ENCODE measurements around the gene SPATA3.
"Not testable (repeated sequence)": the region's sequence is repeated elsewhere in the genome, so short reads cannot be mapped to it uniquely, and the experiment has no call there.

Gene SPATA3

GRCh38 chr2:230964136-230964730 lies 31.7 kb upstream of the SPATA3 start:
- Histone ChIP-seq H3K4ac (ENCODE audit: low read depth, low read length) (no peak overlapping the region), H4K8ac (ENCODE audit: low read depth, low read length) (no peak overlapping the region), H4K91ac (ENCODE audit: low read depth, low read length) (no peak overlapping the region), H3K9me3 (ENCODE audit: insufficient read depth, low read depth, low read length) (peaks cover 6% of the 10 kb centered on the region), H3K27me3 (ENCODE audit: insufficient read depth, low read length) (no peaks in the 10 kb centered on the region), H2BK120ac (ENCODE audit: insufficient read depth, low read length, poor library complexity) (no peak overlapping the region), H3K9ac (ENCODE audit: low read length) (no peak overlapping the region), H4K12ac (ENCODE audit: low read depth, low read length) (no peak overlapping the region), H3K36me3 (ENCODE audit: control insufficient read depth in 1 of 2, insufficient read depth in 2 of 2, low read length in 2 of 2) (no peaks in the 10 kb centered on the region), H3K4me3 (ENCODE audit: low read depth, low read length) (no peak overlapping the region), H3K18ac (ENCODE audit: low read length) (no peak overlapping the region), H2BK12ac (ENCODE audit: low read length) (no peak overlapping the region), H3K4me1 (ENCODE audit: control insufficient read depth in 1 of 2, insufficient read depth in 2 of 2, low read length in 2 of 2) (peaks cover 8% of the 10 kb centered on the region in 2 experiments), H3K4me2 (ENCODE audit: low read length) (no peak overlapping the region), H3K23ac (ENCODE audit: low read length) (no peak overlapping the region), H3K27ac (ENCODE audit: low read depth, low read length) (no peak overlapping the region), H2AFZ (ENCODE audit: insufficient read depth, low read length, poor library complexity) (no peak overlapping the region), H2AK5ac (ENCODE audit: low read length) (no peak overlapping the region), H3K14ac (ENCODE audit: low read length) (no peak overlapping the region), H3K79me2 (ENCODE audit: control insufficient read depth, insufficient read depth, low read length, poor library complexity) (no peaks in the 10 kb centered on the region), H3K79me1 (ENCODE audit: low read length) (peaks cover 3% of the 10 kb centered on the region), H2BK5ac (ENCODE audit: low read depth, low read length, poor library complexity) (no peak overlapping the region)
- DNase-seq, result no peak
- WGBS (ENCODE audit: extremely low coverage, insufficient coverage, insufficient read length), result no CpG with 5 or more reads among the region's 36 CpGs

GRCh38 chr2:230967113-230967512 lies 28.8 kb upstream of the SPATA3 start:
- H3K4me2 ChIP-seq (ENCODE audit: low read length), result no peak overlapping the region
- no CpG with 5 or more reads among the region's 3 CpGs for WGBS (ENCODE audit: extremely low coverage, insufficient coverage, insufficient read length)
- peaks cover 5% of the 10 kb centered on the region for H3K9me3 ChIP-seq (ENCODE audit: insufficient read depth, low read depth, low read length)
- H4K8ac ChIP-seq (ENCODE audit: low read depth, low read length), result no peak overlapping the region
- no peak overlapping the region for H3K4ac ChIP-seq (ENCODE audit: low read depth, low read length)
- H2AFZ ChIP-seq (ENCODE audit: insufficient read depth, low read length, poor library complexity), result no peak overlapping the region
- H2AK5ac ChIP-seq (ENCODE audit: low read length), result no peak overlapping the region
- H2BK5ac ChIP-seq (ENCODE audit: low read depth, low read length, poor library complexity), result no peak overlapping the region
- no peak overlapping the region for H3K4me3 ChIP-seq (ENCODE audit: low read depth, low read length)
- no peak overlapping the region for H3K27ac ChIP-seq (ENCODE audit: low read depth, low read length)
- H3K4me1 ChIP-seq (ENCODE audit: control insufficient read depth in 1 of 2, insufficient read depth in 2 of 2, low read length in 2 of 2), result no peaks in the 10 kb centered on the region
- H2BK12ac ChIP-seq (ENCODE audit: low read length), result no peak overlapping the region
- H3K79me1 ChIP-seq (ENCODE audit: low read length), result no peaks in the 10 kb centered on the region
- no peak overlapping the region for H4K12ac ChIP-seq (ENCODE audit: low read depth, low read length)
- no peaks in the 10 kb centered on the region for H3K27me3 ChIP-seq (ENCODE audit: insufficient read depth, low read length)
- H3K23ac ChIP-seq (ENCODE audit: low read length), result no peak overlapping the region
- H3K79me2 ChIP-seq (ENCODE audit: control insufficient read depth, insufficient read depth, low read length, poor library complexity), result no peaks in the 10 kb centered on the region
- DNase-seq, result no peak
- H3K9ac ChIP-seq (ENCODE audit: low read length), result no peak overlapping the region
- H3K36me3 ChIP-seq (ENCODE audit: control insufficient read depth in 1 of 2, insufficient read depth in 2 of 2, low read length in 2 of 2), result no peaks in the 10 kb centered on the region
- no peak overlapping the region for H3K18ac ChIP-seq (ENCODE audit: low read length)
- no peak overlapping the region for H2BK120ac ChIP-seq (ENCODE audit: insufficient read depth, low read length, poor library complexity)
- no peak overlapping the region for H4K91ac ChIP-seq (ENCODE audit: low read depth, low read length)
- H3K14ac ChIP-seq (ENCODE audit: low read length), result no peak overlapping the region

GRCh38 chr2:230968314-230968713 lies 27.6 kb upstream of the SPATA3 start:
- H2AFZ ChIP-seq (ENCODE audit: insufficient read depth, low read length, poor library complexity); H3K4me1 ChIP-seq (ENCODE audit: control insufficient read depth in 1 of 2, insufficient read depth in 2 of 2, low read length in 2 of 2); H3K79me1 ChIP-seq (ENCODE audit: low read length); H4K8ac ChIP-seq (ENCODE audit: low read depth, low read length); H3K79me2 ChIP-seq (ENCODE audit: control insufficient read depth, insufficient read depth, low read length, poor library complexity); H3K18ac ChIP-seq (ENCODE audit: low read length); H3K27ac ChIP-seq (ENCODE audit: low read depth, low read length); DNase-seq; H3K14ac ChIP-seq (ENCODE audit: low read length); H3K4ac ChIP-seq (ENCODE audit: low read depth, low read length); H3K4me3 ChIP-seq (ENCODE audit: low read depth, low read length); H3K9me3 ChIP-seq (ENCODE audit: insufficient read depth, low read depth, low read length); H3K36me3 ChIP-seq (ENCODE audit: control insufficient read depth in 1 of 2, insufficient read depth in 2 of 2, low read length in 2 of 2); H2BK12ac ChIP-seq (ENCODE audit: low read length); H4K12ac ChIP-seq (ENCODE audit: low read depth, low read length); H2BK5ac ChIP-seq (ENCODE audit: low read depth, low read length, poor library complexity); H3K27me3 ChIP-seq (ENCODE audit: insufficient read depth, low read length); H4K91ac ChIP-seq (ENCODE audit: low read depth, low read length); H2BK120ac ChIP-seq (ENCODE audit: insufficient read depth, low read length, poor library complexity); H3K23ac ChIP-seq (ENCODE audit: low read length); H3K9ac ChIP-seq (ENCODE audit: low read length); H2AK5ac ChIP-seq (ENCODE audit: low read length); H3K4me2 ChIP-seq (ENCODE audit: low read length): not testable (repeated sequence)
- no CpG with 5 or more reads among the region's 6 CpGs for WGBS (ENCODE audit: extremely low coverage, insufficient coverage, insufficient read length)

- Histone ChIP-seq H3K14ac (ENCODE audit: low read length) (no peak overlapping the region), H3K27me3 (ENCODE audit: insufficient read depth, low read length) (no peaks in the 10 kb centered on the region), H3K4me3 (ENCODE audit: low read depth, low read length) (no peak overlapping the region), H2BK5ac (ENCODE audit: low read depth, low read length, poor library complexity) (no peak overlapping the region), H3K23ac (ENCODE audit: low read length) (no peak overlapping the region), H2BK12ac (ENCODE audit: low read length) (no peak overlapping the region), H2AFZ (ENCODE audit: insufficient read depth, low read length, poor library complexity) (no peak overlapping the region), H2AK5ac (ENCODE audit: low read length) (no peak overlapping the region), H3K18ac (ENCODE audit: low read length) (no peak overlapping the region), H3K4ac (ENCODE audit: low read depth, low read length) (no peak overlapping the region), H2BK120ac (ENCODE audit: insufficient read depth, low read length, poor library complexity) (no peak overlapping the region), H4K91ac (ENCODE audit: low read depth, low read length) (no peak overlapping the region), H3K9ac (ENCODE audit: low read length) (no peak overlapping the region), H3K27ac (ENCODE audit: low read depth, low read length) (no peak overlapping the region), H4K12ac (ENCODE audit: low read depth, low read length) (no peak overlapping the region), H3K9me3 (ENCODE audit: insufficient read depth, low read depth, low read length) (peaks cover 3% of the 10 kb centered on the region), H3K79me1 (ENCODE audit: low read length) (no peaks in the 10 kb centered on the region), H4K8ac (ENCODE audit: low read depth, low read length) (no peak overlapping the region), H3K4me1 (ENCODE audit: control insufficient read depth in 1 of 2, insufficient read depth in 2 of 2, low read length in 2 of 2) (no peaks in the 10 kb centered on the region), H3K36me3 (ENCODE audit: control insufficient read depth in 1 of 2, insufficient read depth in 2 of 2, low read length in 2 of 2) (no peaks in the 10 kb centered on the region), H3K4me2 (ENCODE audit: low read length) (no peak overlapping the region), H3K79me2 (ENCODE audit: control insufficient read depth, insufficient read depth, low read length, poor library complexity) (no peaks in the 10 kb centered on the region)
- no peak for DNase-seq
- WGBS (ENCODE audit: extremely low coverage, insufficient coverage, insufficient read length), result no CpG with 5 or more reads among the region's 16 CpGs
These were observed 26.8 kb upstream of the SPATA3 start for GRCh38 chr2:230968921-230969658.

Data from trophoblast cell (in vitro differentiated cells and primary cell).